ENCODE measurements around the gene ERP29.

GRCh38 chr12:112000820-112001219 is 12.4 kb upstream of the ERP29 start:
- no peak for TF ChIP-seq CTCF (IDR thresholded peaks at IDR 0.05)
- TF ChIP-seq POLR2A (IDR thresholded peaks at IDR 0.05): no peak
